Panc1 (cell line): Measurements from ENCODE around the gene TENT4B. TPM values are rescaled to one million over a fixed set of nuclear protein-coding genes. Genes with fewer than 3 reads are reported as not detected.

Experiments used
- ATAC-seq: fragments of 200-7000 bp; cut with Tn5 transposase; 2 replicates; pipeline ENCODE4 v1.9.1; 2020; ENCODE audit warnings: mild to moderate bottlenecking, moderate library complexity
- BruUV-seq: library from RNA; stranded (reverse); fragments of 400-500 nt; replicated peaks from 2 replicates; lab custom pipeline; 2021; lab: Mats Ljungman, UMichigan
- CTCF ChIA-PET: fragments of 300-600 bp; sonication (Branson Sonifier 250); formaldehyde crosslinking; loops from one replicate; lab custom pipeline; 2022; ENCODE audit warnings: antibody characterized with exemption; lab: Charles Lee
- POLR2A ChIA-PET: fragments of 300-600 bp; sonication (Branson Sonifier 250); formaldehyde crosslinking; loops from one replicate; lab custom pipeline; 2022; ENCODE audit warnings: antibody characterized with exemption; lab: Charles Lee
- DNase-seq: peaks from one replicate; pipeline ENCODE4 v3.0.0-alpha.2; 2010; ENCODE audit warnings: low read depth, low spot score
- H3K27ac ChIP-seq: 2 replicates; pipeline ENCODE4 v1.5.1; 2011; ENCODE audit warnings: mild to moderate bottlenecking, low read length, inconsistent platforms
- H3K27me3 ChIP-seq: fragments of 200-500 bp; sonication (Bioruptor generic); 2 replicates; pipeline ENCODE4 v1.6.0; 2014; ENCODE audit warnings: low read length, inconsistent platforms; ENCODE audit not compliant: control insufficient read depth, insufficient read depth
- H3K36me3 ChIP-seq: fragments of 200-500 bp; sonication (Bioruptor generic); 2 replicates; pipeline ENCODE4 v1.5.1; 2014; ENCODE audit warnings: inconsistent platforms, mild to moderate bottlenecking, low read length, moderate library complexity; ENCODE audit not compliant: control insufficient read depth, insufficient read depth
- H3K4me1 ChIP-seq: 2 replicates; pipeline ENCODE4 v1.5.1; 2011; ENCODE audit warnings: inconsistent platforms, mild to moderate bottlenecking, low read length, moderate library complexity; ENCODE audit not compliant: control insufficient read depth, insufficient read depth
- H3K4me3 ChIP-seq, 2 experiments: 2 replicates each; pipeline ENCODE4 v1.5.1; 2011 to 2012; ENCODE audit warnings: low read depth in 2 of 2, low read length in 2 of 2, mild to moderate bottlenecking in 2 of 2, inconsistent platforms in 1 of 2, moderate library complexity in 1 of 2
- H3K9me3 ChIP-seq: fragments of 200-500 bp; sonication (Bioruptor generic); 2 replicates; pipeline ENCODE4 v1.5.1; 2014; ENCODE audit warnings: low read depth, mild to moderate bottlenecking, inconsistent platforms, low read length, moderate library complexity; ENCODE audit not compliant: control insufficient read depth, insufficient read depth
- CTCF ChIP-seq: fragments of 450-650 bp; IDR thresholded peaks from 2 replicates; pipeline ENCODE4 v1.5.1; 2017; ENCODE audit warnings: mild to moderate bottlenecking
- POLR2AphosphoS5 ChIP-seq: IDR thresholded peaks from 2 replicates; pipeline ENCODE4 v1.6.1; 2012; ENCODE audit warnings: mild to moderate bottlenecking, low read depth, low read length, moderate library complexity
- REST ChIP-seq, 2 experiments: IDR thresholded peaks; 2 replicates each; pipeline ENCODE4 v1.6.1; 2011 to 2012; ENCODE audit warnings: low read depth in 2 of 2, control low read depth in 1 of 2, low read length in 1 of 2, mild to moderate bottlenecking in 1 of 2, moderate library complexity in 1 of 2; ENCODE audit not compliant: insufficient read depth in 1 of 2
- SIN3A ChIP-seq: IDR thresholded peaks from 2 replicates; pipeline ENCODE4 v1.6.1; 2012; ENCODE audit warnings: low read depth, mild to moderate bottlenecking, low read length, moderate library complexity, borderline replicate concordance; ENCODE audit not compliant: insufficient read depth
- TCF7L2 ChIP-seq: IDR thresholded peaks from 2 replicates; pipeline ENCODE4 v1.6.1; 2011; ENCODE audit warnings: mild to moderate bottlenecking, low read depth, low read length, inconsistent platforms
- in situ Hi-C: cut with HindIII; loops from 2 replicates; pipeline ENCODE4 v1.10.0; 2016; ENCODE audit warnings: low sequenced_read_pairs, low pct_unique_long_range_greater_than_20kb
- intact Hi-C: fragments of 100-400 bp; cut with micrococcal nuclease; formaldehyde crosslinking; loops from one replicate; pipeline ENCODE4 v1.10.0; 2022; ENCODE audit not compliant: unreplicated experiment
- total RNA-seq: library from RNA; stranded (reverse); gene quantifications from one replicate; pipeline ENCODE4 v1.2.1, GENCODE V29; 2021; ENCODE audit not compliant: unreplicated experiment

TENT4B gene
- total RNA-seq, 1 experiment from 2014 or later, result 9.7 TPM

GRCh38 chr16:50144211-50144610 lies 8.9 kb upstream of the TENT4B start:
- H3K4me3 ChIP-seq, result no peak overlapping the region
- no peak for DNase-seq
- H3K27me3 ChIP-seq, result no peaks in the 10 kb centered on the region
- in situ Hi-C loops (no loop called here), intact Hi-C loops (no loop called here)
- POLR2A ChIA-PET, result no interaction called here
- ATAC-seq, result no peak
- H3K27ac ChIP-seq, result no peak overlapping the region
- no TSS peak for BruUV-seq
- TF ChIP-seq POLR2AphosphoS5, result no peak
- no peak for TF ChIP-seq SIN3A
- TF ChIP-seq REST (IDR thresholded peaks at IDR 0.05; ENCODE audit: insufficient read depth in 1 of 2, low read depth in 2 of 2, low read length in 1 of 2), result no peak
- TF ChIP-seq CTCF, result no peak
- TF ChIP-seq TCF7L2, result no peak
- no peaks in the 10 kb centered on the region for H3K36me3 ChIP-seq
- CTCF ChIA-PET, result no interaction called here
- no peaks in the 10 kb centered on the region for H3K9me3 ChIP-seq
- no peaks in the 10 kb centered on the region for H3K4me1 ChIP-seq

- no peak for ATAC-seq
- H3K27me3 ChIP-seq, result no peaks in the 10 kb centered on the region
- no peak for DNase-seq
- TF ChIP-seq REST (IDR thresholded peaks at IDR 0.05; ENCODE audit: insufficient read depth in 1 of 2, low read depth in 2 of 2, low read length in 1 of 2) (no peak), SIN3A (no peak), POLR2AphosphoS5 (no peak), TCF7L2 (no peak), CTCF (no peak)
- intact Hi-C loops (no loop called here), in situ Hi-C loops (no loop called here)
- ChIA-PET POLR2A (no interaction called here), CTCF (no interaction called here)
- no peak overlapping the region for H3K4me3 ChIP-seq
- H3K9me3 ChIP-seq, result no peaks in the 10 kb centered on the region
- peaks cover under 1% of the 10 kb centered on the region; the same call in 1 of the 2 replicates for H3K4me1 ChIP-seq
- no peak overlapping the region for H3K27ac ChIP-seq
- no TSS peak for BruUV-seq
- no peaks in the 10 kb centered on the region for H3K36me3 ChIP-seq
Observed at GRCh38 chr16:50146479-50147435, 6.3 kb upstream of the TENT4B start.
